GM18951 (cell line): Measurements from ENCODE around the gene HSBP1L1.

Source experiments
- POLR2A ChIP-seq: IDR thresholded peaks from 4 replicates; pipeline ENCODE4 v1.6.1; 2011; ENCODE audit warnings: mild to moderate bottlenecking; ENCODE audit not compliant: insufficient read length, insufficient read depth; ENCODE audit errors: extremely low read depth
- in situ Hi-C: fragments of 300-500 bp; cut with MboI; formaldehyde crosslinking; loops from one replicate; pipeline ENCODE4 v1.12.0; 2022; ENCODE audit warnings: low sequenced_read_pairs, mixed read lengths, inconsistent platforms; ENCODE audit not compliant: unreplicated experiment

HSBP1L1 gene

GRCh38 chr18:79944126-79944731, 20.2 kb upstream of the HSBP1L1 start:
- in situ Hi-C loops = no loop called here
- no peak for TF ChIP-seq POLR2A

GRCh38 chr18:79944746-79945117, 19.7 kb upstream of the HSBP1L1 start:
- TF ChIP-seq POLR2A = no peak
- in situ Hi-C loops = no loop called here

- in situ Hi-C loops = no loop called here
- TF ChIP-seq POLR2A = no peak
Observed at GRCh38 chr18:79945118-79946042, 19.1 kb upstream of the HSBP1L1 start.

GRCh38 chr18:79947054-79947755, 17.2 kb upstream of the HSBP1L1 start:
- in situ Hi-C loops = no loop called here

GRCh38 chr18:79947881-79948610, 16.4 kb upstream of the HSBP1L1 start:
- in situ Hi-C loops = no loop called here

More at GRCh38 chr18:79947054-79947755, 17.2 kb upstream of the HSBP1L1 start:
- TF ChIP-seq POLR2A = no peak

GRCh38 chr18:79948719-79949411, 15.6 kb upstream of the HSBP1L1 start:
- no peak for TF ChIP-seq POLR2A
- in situ Hi-C loops = no loop called here

More at GRCh38 chr18:79947881-79948610, 16.4 kb upstream of the HSBP1L1 start:
- TF ChIP-seq POLR2A = no peak

GRCh38 chr18:79949697-79950487, 14.6 kb upstream of the HSBP1L1 start:
- in situ Hi-C loops = no loop called here
- TF ChIP-seq POLR2A = no peak

- no peak for TF ChIP-seq POLR2A
- in situ Hi-C loops = no loop called here
Observed at GRCh38 chr18:79950515-79951341, 13.7 kb upstream of the HSBP1L1 start.

GRCh38 chr18:79951545-79952455, 12.6 kb upstream of the HSBP1L1 start, which contains the start of gene SLC66A2:
SLC66A2 (minus strand) TSS chr18:79951653; CDS start chr18:79950926, 727 bp downstream.
- peak; percentile 68 for TF ChIP-seq POLR2A
- in situ Hi-C loops = no loop called here

GRCh38 chr18:79952456-79952995, 11.9 kb upstream of the HSBP1L1 start:
- no peak for TF ChIP-seq POLR2A
- in situ Hi-C loops = no loop called here
